DND-41 (cell line): ENCODE measurements around the gene POLR3A.

Experiments
- ATAC-seq: fragments of 200-7000 bp; cut with Tn5 transposase; 3 replicates; pipeline ENCODE4 v1.9.1; 2021; ENCODE audit warnings: low read depth; ENCODE audit not compliant: insufficient read depth
- DNase-seq: peaks from one replicate; pipeline ENCODE4 v3.0.0-alpha.2; 2020
- H2AFZ ChIP-seq: 2 replicates; pipeline ENCODE4 v1.6.0; 2012; ENCODE audit warnings: low read depth, low read length
- H3K27ac ChIP-seq: 2 replicates; pipeline ENCODE4 v1.5.1; 2012; ENCODE audit warnings: low read length, inconsistent platforms
- H3K27me3 ChIP-seq: fragments of 200-600 bp; sonication (generic); 2 replicates; pipeline ENCODE4 v1.6.0; 2012; ENCODE audit warnings: low read length, mild to moderate bottlenecking, inconsistent platforms; ENCODE audit not compliant: insufficient read depth, poor library complexity
- H3K36me3 ChIP-seq: 2 replicates; pipeline ENCODE4 v1.5.1; 2012; ENCODE audit warnings: low read length, inconsistent platforms; ENCODE audit not compliant: insufficient read depth
- H3K4me1 ChIP-seq: 2 replicates; pipeline ENCODE4 v1.5.1; 2012; ENCODE audit warnings: mild to moderate bottlenecking, low read length; ENCODE audit not compliant: insufficient read depth
- H3K4me2 ChIP-seq: 2 replicates; pipeline ENCODE4 v1.6.0; 2012; ENCODE audit warnings: mild to moderate bottlenecking, moderate library complexity, low read length, inconsistent platforms; ENCODE audit not compliant: insufficient read depth
- H3K4me3 ChIP-seq, 2 experiments: fragments of 200-600 bp in 1 of 2; shearing (Covaris generic) in 1 of 2; 2 replicates each; pipeline ENCODE4 v1.5.1; 2012 to 2016; ENCODE audit warnings: inconsistent platforms in 2 of 2, low read length in 2 of 2, mild to moderate bottlenecking in 2 of 2, low read depth in 1 of 2, moderate library complexity in 1 of 2
- H3K79me2 ChIP-seq: 2 replicates; pipeline ENCODE4 v1.6.0; 2012; ENCODE audit warnings: low read length, inconsistent platforms; ENCODE audit not compliant: insufficient read depth
- H3K9ac ChIP-seq: 2 replicates; pipeline ENCODE4 v1.6.0; 2012; ENCODE audit warnings: low read depth, mild to moderate bottlenecking, inconsistent platforms, low read length, moderate library complexity
- H3K9me3 ChIP-seq: 2 replicates; pipeline ENCODE4 v1.5.1; 2012; ENCODE audit warnings: low read length, moderate library complexity, mild to moderate bottlenecking, inconsistent platforms; ENCODE audit not compliant: insufficient read depth, severe bottlenecking
- H4K20me1 ChIP-seq: 2 replicates; pipeline ENCODE4 v1.6.0; 2012; ENCODE audit warnings: low read length; ENCODE audit not compliant: insufficient read depth
- EZH2 ChIP-seq: IDR thresholded peaks from 3 replicates; pipeline ENCODE4 v1.6.1; 2012; ENCODE audit warnings: borderline replicate concordance, low read depth, mild to moderate bottlenecking, moderate library complexity, low read length, inconsistent platforms; ENCODE audit not compliant: severe bottlenecking
- TF ChIP-seq, protein P1 (sequence below): IDR thresholded peaks from 2 replicates; pipeline ENCODE4 v1.5.1; 2012; ENCODE audit warnings: borderline replicate concordance, low read length, moderate library complexity, mild to moderate bottlenecking; ENCODE audit not compliant: poor library complexity, severe bottlenecking; ENCODE audit errors: extremely low read depth

Gene POLR3A

DNA sequence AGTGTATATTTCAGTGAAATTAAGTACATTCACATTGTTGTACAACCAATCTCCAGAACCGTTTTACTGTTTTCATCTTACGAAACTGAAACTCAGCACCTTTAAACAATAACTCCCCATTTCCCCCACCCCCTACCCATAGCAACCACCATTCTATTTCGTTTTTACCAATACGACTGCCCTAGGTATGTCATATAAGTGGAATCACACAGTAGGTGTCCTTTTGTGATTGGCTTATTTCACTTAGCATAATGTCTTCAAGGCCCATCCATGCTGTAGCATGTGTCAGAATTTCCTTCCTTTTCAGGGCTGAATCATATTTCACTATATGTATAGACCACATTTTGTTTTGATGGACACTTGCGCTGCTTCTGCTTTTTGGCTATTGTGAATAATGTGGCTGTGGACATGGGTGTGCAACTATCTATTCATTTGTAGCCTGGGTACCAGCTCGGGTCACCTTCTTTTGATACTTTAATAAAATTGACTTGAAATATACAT, 68.4 kb downstream of the POLR3A start:
- H3K9ac ChIP-seq, result no peak overlapping the region
- H3K4me3 ChIP-seq, result no peak overlapping the region
- no peaks in the 10 kb centered on the region for H3K27me3 ChIP-seq
- no peaks in the 10 kb centered on the region for H3K4me1 ChIP-seq
- H3K36me3 ChIP-seq, result no peaks in the 10 kb centered on the region
- TF ChIP-seq, protein P1, sequence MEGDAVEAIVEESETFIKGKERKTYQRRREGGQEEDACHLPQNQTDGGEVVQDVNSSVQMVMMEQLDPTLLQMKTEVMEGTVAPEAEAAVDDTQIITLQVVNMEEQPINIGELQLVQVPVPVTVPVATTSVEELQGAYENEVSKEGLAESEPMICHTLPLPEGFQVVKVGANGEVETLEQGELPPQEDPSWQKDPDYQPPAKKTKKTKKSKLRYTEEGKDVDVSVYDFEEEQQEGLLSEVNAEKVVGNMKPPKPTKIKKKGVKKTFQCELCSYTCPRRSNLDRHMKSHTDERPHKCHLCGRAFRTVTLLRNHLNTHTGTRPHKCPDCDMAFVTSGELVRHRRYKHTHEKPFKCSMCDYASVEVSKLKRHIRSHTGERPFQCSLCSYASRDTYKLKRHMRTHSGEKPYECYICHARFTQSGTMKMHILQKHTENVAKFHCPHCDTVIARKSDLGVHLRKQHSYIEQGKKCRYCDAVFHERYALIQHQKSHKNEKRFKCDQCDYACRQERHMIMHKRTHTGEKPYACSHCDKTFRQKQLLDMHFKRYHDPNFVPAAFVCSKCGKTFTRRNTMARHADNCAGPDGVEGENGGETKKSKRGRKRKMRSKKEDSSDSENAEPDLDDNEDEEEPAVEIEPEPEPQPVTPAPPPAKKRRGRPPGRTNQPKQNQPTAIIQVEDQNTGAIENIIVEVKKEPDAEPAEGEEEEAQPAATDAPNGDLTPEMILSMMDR, result no peak
- no peak for TF ChIP-seq EZH2
- no peak overlapping the region for H3K4me2 ChIP-seq
- no peak for DNase-seq
- no peak for ATAC-seq
- no peak overlapping the region for H2AFZ ChIP-seq
- no peaks in the 10 kb centered on the region for H3K9me3 ChIP-seq
- no peaks in the 10 kb centered on the region for H3K79me2 ChIP-seq
- no peak overlapping the region for H3K27ac ChIP-seq
- H4K20me1 ChIP-seq, result no peaks in the 10 kb centered on the region

DNA sequence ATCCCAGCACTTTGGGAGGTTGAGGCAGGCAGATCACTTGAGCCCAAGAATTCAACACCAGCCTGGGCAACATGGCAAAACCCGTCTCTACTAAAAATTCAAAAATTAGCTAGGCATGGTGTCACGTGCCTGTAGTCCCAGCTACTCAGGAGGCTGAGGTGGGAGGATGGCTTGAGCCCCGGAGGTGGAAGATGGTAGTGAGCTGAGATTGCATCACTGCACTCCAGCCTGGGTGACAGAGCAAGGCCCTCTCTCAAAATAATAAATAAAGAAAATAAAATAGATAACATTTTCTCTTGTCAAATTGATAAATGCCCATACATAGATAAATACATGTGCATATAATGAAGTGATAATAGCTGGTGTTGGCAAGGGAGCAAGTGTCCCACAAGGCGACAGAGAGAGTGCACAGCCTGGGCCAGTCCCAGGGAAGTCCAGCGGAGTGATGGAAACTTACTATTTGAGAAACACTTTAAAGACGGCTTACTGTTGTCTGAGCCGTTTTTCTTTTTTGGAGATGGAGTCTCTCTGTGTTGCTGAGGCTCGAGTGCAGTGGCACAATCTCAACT, 69.3 kb downstream of the POLR3A start:
- Histone ChIP-seq H2AFZ (no peak overlapping the region), H3K9ac (no peak overlapping the region), H3K4me3 (no peak overlapping the region), H3K9me3 (no peaks in the 10 kb centered on the region), H3K27ac (no peak overlapping the region), H4K20me1 (no peaks in the 10 kb centered on the region), H3K27me3 (no peaks in the 10 kb centered on the region), H3K79me2 (no peaks in the 10 kb centered on the region), H3K4me1 (no peaks in the 10 kb centered on the region), H3K36me3 (no peaks in the 10 kb centered on the region), H3K4me2 (no peak overlapping the region)
- TF ChIP-seq, protein P1, result no peak
- no peak for TF ChIP-seq EZH2
- DNase-seq (no peak), ATAC-seq (no peak)

DNA sequence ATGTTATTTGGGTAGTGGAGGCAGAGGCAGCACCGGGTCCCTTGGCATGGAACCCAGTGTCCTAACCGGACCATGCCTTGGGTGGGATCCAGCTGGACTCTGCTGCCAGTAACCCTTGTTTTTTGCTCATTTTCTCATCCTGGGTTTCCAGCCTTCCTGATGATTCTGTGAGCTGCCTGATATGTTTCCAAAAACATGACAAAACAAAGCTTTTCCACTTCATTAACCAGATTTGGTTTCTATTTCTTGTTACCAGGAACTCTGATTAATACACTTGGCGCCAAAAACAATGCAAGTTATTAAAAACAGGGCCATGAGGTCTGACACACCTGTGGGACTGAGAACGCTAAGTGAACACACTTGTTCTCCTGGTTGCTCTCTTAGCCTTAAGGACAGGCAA, 69.9 kb downstream of the POLR3A start:
- no peaks in the 10 kb centered on the region for H3K4me1 ChIP-seq
- H2AFZ ChIP-seq, result no peak overlapping the region
- H3K36me3 ChIP-seq, result no peaks in the 10 kb centered on the region
- TF ChIP-seq, protein P1, result no peak
- TF ChIP-seq EZH2, result no peak
- H3K27ac ChIP-seq, result no peak overlapping the region
- H3K79me2 ChIP-seq, result no peaks in the 10 kb centered on the region
- no peaks in the 10 kb centered on the region for H3K9me3 ChIP-seq
- H3K27me3 ChIP-seq, result no peaks in the 10 kb centered on the region
- H3K4me3 ChIP-seq, result no peak overlapping the region
- H4K20me1 ChIP-seq, result no peaks in the 10 kb centered on the region
- DNase-seq (no peak), ATAC-seq (no peak)
- no peak overlapping the region for H3K9ac ChIP-seq
- no peak overlapping the region for H3K4me2 ChIP-seq

DNA sequence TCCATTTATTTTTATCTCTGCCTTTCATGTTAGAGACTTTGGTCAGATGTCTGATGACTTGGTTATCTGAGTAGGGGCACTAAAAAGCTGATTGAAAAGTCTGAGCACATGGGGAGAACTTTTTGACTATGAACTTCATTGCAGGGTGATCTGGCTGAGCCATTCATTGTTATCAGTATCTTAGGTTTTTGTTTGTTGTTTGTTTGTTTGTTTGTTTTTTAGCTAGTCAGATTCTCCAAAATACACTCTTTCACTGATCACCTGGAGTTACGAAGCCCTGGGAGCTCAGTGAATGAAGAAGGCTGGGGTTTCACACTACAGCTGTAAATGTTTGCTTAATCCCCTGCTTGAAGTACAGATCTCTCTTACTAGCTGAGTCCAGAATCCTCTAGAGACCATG, 74.2 kb downstream of the POLR3A start:
- DNase-seq (no peak), ATAC-seq (no peak)
- H3K36me3 ChIP-seq, result no peaks in the 10 kb centered on the region
- peaks cover 16% of the 10 kb centered on the region for H3K9me3 ChIP-seq
- no peak for TF ChIP-seq EZH2
- TF ChIP-seq, protein P1, result no peak
- no peaks in the 10 kb centered on the region for H4K20me1 ChIP-seq
- H3K4me1 ChIP-seq, result no peaks in the 10 kb centered on the region
- no peak overlapping the region for H3K4me2 ChIP-seq
- no peaks in the 10 kb centered on the region for H3K27me3 ChIP-seq
- no peak overlapping the region for H3K27ac ChIP-seq
- no peaks in the 10 kb centered on the region for H3K79me2 ChIP-seq
- H3K9ac ChIP-seq, result no peak overlapping the region
- no peak overlapping the region for H2AFZ ChIP-seq
- no peak overlapping the region for H3K4me3 ChIP-seq
